WTC11 (cell line): ENCODE data around the gene BHLHE40.

ENCODE experiments used
- ATF2 ChIP-seq: sonication (generic); formaldehyde crosslinking; IDR thresholded peaks from 2 replicates; pipeline ENCODE4 v1.8.1; 2022; ENCODE audit warnings: low read depth, missing genetic modification reagents, borderline replicate concordance
- CTCF ChIP-seq: fragments of 200-600 bp; IDR thresholded peaks from 2 replicates; pipeline ENCODE4 v1.8.0; 2022; ENCODE audit warnings: antibody characterized with exemption
- MXD4 ChIP-seq: fragments of 250-450 bp; sonication (Bioruptor Pico); IDR thresholded peaks from 2 replicates; pipeline ENCODE4 v1.8.0; 2021; ENCODE audit warnings: mild to moderate bottlenecking, moderate library complexity, borderline replicate concordance
- NR2C2 ChIP-seq: sonication (generic); formaldehyde crosslinking; IDR thresholded peaks from 2 replicates; pipeline ENCODE4 v1.8.0; 2022; ENCODE audit warnings: mild to moderate bottlenecking, missing genetic modification reagents

GRCh38 chr3:4984511-4984864 lies 5.3 kb downstream of the BHLHE40 start:
- TF ChIP-seq MXD4 (no peak), CTCF (no peak), NR2C2 (CRISPR knock-in tag) (no peak), ATF2 (CRISPR knock-in tag) (no peak)
